K562 (cell line): ENCODE measurements around the gene BCL2L12. TPM values are rescaled to one million over a fixed set of nuclear protein-coding genes. Genes with fewer than 3 reads are reported as not detected.

ENCODE experiments used
- ATAC-seq: fragments of 200-7000 bp; cut with Tn5 transposase; 3 replicates; pipeline ENCODE4 v1.9.1; 2020; ENCODE audit warnings: moderate library complexity
- BruUV-seq: library from RNA; stranded (reverse); fragments of 400-500 nt; replicated peaks from 2 replicates; lab custom pipeline; 2021; lab: Mats Ljungman, UMichigan
- CTCF ChIA-PET: fragments of 300-600 bp; formaldehyde crosslinking; extraction: SDS; loops from one replicate; lab custom pipeline; 2021; ENCODE audit warnings: low intra/inter-chr PET ratio; lab: Yijun Ruan, JAX
- POLR2A ChIA-PET: fragments of 300-600, 350-650 bp; sonication (Branson Sonifier 250); formaldehyde crosslinking; extraction: SDS; loops from one replicate; lab custom pipeline; 2021; ENCODE audit warnings: antibody characterized with exemption, inconsistent platforms; lab: Yijun Ruan, JAX
- DNase-seq, 4 experiments: peaks; one replicate each; pipeline versions ENCODE4 v3.0.0 to v3.0.0-alpha.2; 2011 to 2018; ENCODE audit warnings: low spot score in 3 of 4, mixed read lengths in 3 of 4; ENCODE audit errors: extremely low read depth in 1 of 4
- FAIRE-seq: peaks from 2 replicates; lab custom pipeline; 2011; peaks lifted over from hg19 to GRCh38; lab: Jason Lieb, UNC
- H2AFZ ChIP-seq: 2 replicates; pipeline ENCODE4 v1.6.0; 2011; ENCODE audit warnings: low read depth, low read length, control low read depth, inconsistent platforms
- H3K27ac ChIP-seq: fragments of 200-600 bp; 3 replicates; pipeline ENCODE4 v1.8.0; 2011; ENCODE audit warnings: low read depth, mild to moderate bottlenecking, control low read depth, inconsistent platforms, low read length, moderate library complexity, mixed read lengths; ENCODE audit errors: extremely low read depth
- H3K27me3 ChIP-seq, 2 experiments: fragments of 300-600 bp in 1 of 2; 2 replicates in 1 of 2; 3 replicates in 1 of 2; pipeline versions ENCODE4 v1.6.0 to v1.8.0; 2011; ENCODE audit warnings: inconsistent platforms in 2 of 2, low read length in 2 of 2, mild to moderate bottlenecking in 1 of 2, mixed read lengths in 1 of 2, moderate library complexity in 1 of 2; ENCODE audit not compliant: control insufficient read depth in 2 of 2, insufficient read depth in 2 of 2
- H3K36me3 ChIP-seq: fragments of 300-600 bp; 3 replicates; pipeline ENCODE4 v1.8.0; 2011; ENCODE audit warnings: mild to moderate bottlenecking, low read length, inconsistent platforms; ENCODE audit not compliant: control insufficient read depth, insufficient read depth
- H3K4me1 ChIP-seq, 2 experiments: fragments of 200-600 bp in 1 of 2; replicated peaks in 1 of 2; 2 replicates in 1 of 2; 3 replicates in 1 of 2; pipeline versions ENCODE4 v1.5.1 to v1.8.0; 2011; ENCODE audit warnings: inconsistent platforms in 2 of 2, low read length in 2 of 2, mild to moderate bottlenecking in 1 of 2, mixed read lengths in 1 of 2, moderate library complexity in 1 of 2; ENCODE audit not compliant: control insufficient read depth in 2 of 2, insufficient read depth in 2 of 2
- H3K4me2 ChIP-seq: 2 replicates; pipeline ENCODE4 v1.6.1; 2011; ENCODE audit warnings: low read length, control low read depth, inconsistent platforms, mixed read lengths; ENCODE audit not compliant: insufficient read depth
- H3K4me3 ChIP-seq: fragments of 200-600 bp; sonication (generic), shearing (Covaris generic); 2 replicates; pipeline ENCODE4 v1.5.1; 2016; ENCODE audit warnings: control low read depth, inconsistent platforms
- H3K79me2 ChIP-seq: fragments of 200-600 bp; 3 replicates; pipeline ENCODE4 v1.8.0; 2011; ENCODE audit warnings: low read length, inconsistent platforms; ENCODE audit not compliant: control insufficient read depth, insufficient read depth
- H3K9ac ChIP-seq, 2 experiments: 2 replicates each; pipeline versions ENCODE4 v1.6.0 to v1.6.1; 2011; ENCODE audit warnings: low read depth in 2 of 2, low read length in 2 of 2, control low read depth in 1 of 2, inconsistent platforms in 1 of 2, mild to moderate bottlenecking in 1 of 2, mixed read lengths in 1 of 2; ENCODE audit not compliant: insufficient read depth in 1 of 2
- H3K9me1 ChIP-seq: one replicate; pipeline ENCODE4 v1.6.0; 2011; ENCODE audit warnings: inconsistent platforms, mild to moderate bottlenecking, low read length, moderate library complexity; ENCODE audit not compliant: control insufficient read depth, insufficient read depth
- H3K9me3 ChIP-seq: replicated peaks from 2 replicates; pipeline ENCODE4 v1.5.1; 2011; ENCODE audit warnings: low read depth, low read length, inconsistent platforms; ENCODE audit not compliant: control insufficient read depth, insufficient read depth
- H4K20me1 ChIP-seq: replicated peaks from 2 replicates; pipeline ENCODE4 v1.6.1; 2011; ENCODE audit warnings: low read length, inconsistent platforms, mixed read lengths; ENCODE audit not compliant: control insufficient read depth, insufficient read depth
- CBX2 ChIP-seq: fragments of 200-600 bp; sonication (generic); IDR thresholded peaks from one replicate; pipeline ENCODE4 v1.6.1; 2012; ENCODE audit warnings: mild to moderate bottlenecking, low read length, inconsistent platforms; ENCODE audit not compliant: insufficient read depth, poor library complexity, severe bottlenecking
- CCNT2 ChIP-seq: IDR thresholded peaks from 2 replicates; pipeline ENCODE4 v1.6.1; 2011; ENCODE audit warnings: borderline replicate concordance, low read depth, mild to moderate bottlenecking, moderate library complexity, mixed read lengths, low read length; ENCODE audit not compliant: insufficient read length; ENCODE audit errors: extremely low read depth
- CREB3L1 ChIP-seq: fragments of 450-650 bp; IDR thresholded peaks from 2 replicates; pipeline ENCODE4 v1.6.1; 2014; ENCODE audit warnings: low read depth, mild to moderate bottlenecking, moderate library complexity, borderline replicate concordance
- DDX20 ChIP-seq: fragments of 450-650 bp; IDR thresholded peaks from 2 replicates; pipeline ENCODE4 v1.6.1; 2016; ENCODE audit warnings: missing genetic modification characterization, low read depth, mild to moderate bottlenecking, missing compliant biosample characterization, moderate library complexity
- DLX4 ChIP-seq: fragments of 250-450 bp; sonication (Bioruptor Pico); IDR thresholded peaks from 2 replicates; pipeline ENCODE4 v1.6.1; 2021; ENCODE audit warnings: mild to moderate bottlenecking
- FOXA3 ChIP-seq, 2 experiments: fragments of 450-650 bp in 1 of 2; sonication (generic) in 1 of 2; formaldehyde crosslinking; IDR thresholded peaks in 1 of 2; conservative IDR thresholded peaks in 1 of 2; 2 replicates each; pipeline versions ENCODE4 v1.4.0 to v1.8.0; 2020 to 2022; ENCODE audit warnings: mild to moderate bottlenecking in 2 of 2, missing genetic modification reagents in 1 of 2
- ILF3 ChIP-seq: fragments of 450-650 bp; IDR thresholded peaks from 2 replicates; pipeline ENCODE4 v1.6.1; 2018; ENCODE audit warnings: antibody characterized with exemption, mild to moderate bottlenecking, moderate library complexity, borderline replicate concordance
- NCOA2 ChIP-seq, 2 experiments: fragments of 450-650 bp; IDR thresholded peaks; 2 replicates each; pipeline ENCODE4 v1.6.1; 2018; ENCODE audit warnings: mild to moderate bottlenecking in 2 of 2, moderate library complexity in 1 of 2; ENCODE audit not compliant: partially characterized antibody in 2 of 2
- NCOA6 ChIP-seq: fragments of 450-650 bp; IDR thresholded peaks from 2 replicates; pipeline ENCODE4 v1.6.1; 2017; ENCODE audit warnings: mild to moderate bottlenecking
- NEUROD1 ChIP-seq: fragments of 150-350 bp; IDR thresholded peaks from 2 replicates; pipeline ENCODE4 v1.6.1; 2014; ENCODE audit warnings: borderline replicate concordance, low read length, low read depth; ENCODE audit not compliant: partially characterized antibody
- OTX1 ChIP-seq: fragments of 450-650 bp; formaldehyde crosslinking; IDR thresholded peaks from 2 replicates; pipeline ENCODE4 v1.4.0; 2022; ENCODE audit warnings: mild to moderate bottlenecking
- RNF2 ChIP-seq: sonication (generic); IDR thresholded peaks from 2 replicates; pipeline ENCODE4 v1.6.1; 2016
- SPI1 ChIP-seq: IDR thresholded peaks from 2 replicates; pipeline ENCODE4 v1.6.1; 2011; ENCODE audit warnings: low read depth, low read length, control low read depth, borderline replicate concordance
- SUPT5H ChIP-seq: fragments of 450-650 bp; IDR thresholded peaks from 2 replicates; pipeline ENCODE4 v1.6.1; 2016
- TCF15 ChIP-seq: fragments of 250-450 bp; sonication (Bioruptor Pico); IDR thresholded peaks from 2 replicates; pipeline ENCODE4 v1.8.0; 2022; ENCODE audit warnings: moderate library complexity, mild to moderate bottlenecking, inconsistent platforms
- ZBTB12 ChIP-seq: fragments of 250-450 bp; sonication (Bioruptor Pico); IDR thresholded peaks from 2 replicates; pipeline ENCODE4 v1.4.0; 2020
- ZNF316 ChIP-seq: fragments of 450-650 bp; IDR thresholded peaks from 2 replicates; pipeline ENCODE4 v1.6.1; 2016
- ZNF449 ChIP-seq: fragments of 250-450 bp; sonication (Bioruptor Pico); IDR thresholded peaks from 2 replicates; pipeline ENCODE4 v1.8.0; 2022; ENCODE audit warnings: moderate library complexity, mild to moderate bottlenecking, inconsistent platforms
- WGBS: fragments of 100-300 bp; shearing (Covaris generic); methylation state at CpG from one replicate; pipeline ENCODE4 v1.1.6; 2016; ENCODE audit warnings: low coverage, mixed read lengths; ENCODE audit not compliant: insufficient coverage; ENCODE audit errors: missing lambda C conversion rate; 5-methylcytosine and 5-hydroxymethylcytosine counted together
- in situ Hi-C: fragments of 300-500 bp; cut with MboI; formaldehyde crosslinking; loops from 4 replicates; pipeline ENCODE4 v1.15.0; 2018; ENCODE audit warnings: inconsistent platforms, mixed read lengths
- intact Hi-C: fragments of 100-400 bp; cut with micrococcal nuclease; formaldehyde crosslinking; loops from 2 replicates; pipeline ENCODE4 v1.14.2; 2022
- polyA plus RNA-seq, 8 experiments: library from polyadenylated mRNA; depleted of rRNA in 4 of 8; stranded (reverse) in 5 of 8; unstranded in 3 of 8; fragments of >200 nt; fragmentation: Nextera tagmentation in 2 of 8; fragmentation: Illumina TruSeq in 1 of 8; extraction: Ambion mirVana in 2 of 8; extraction: Trizol in 1 of 8; gene quantifications; 2 replicates each; pipeline versions ENCODE4 v1.2.1 to v1.2.3, GENCODE V29; 2011 to 2014; ENCODE audit warnings: inconsistent platforms in 1 of 8, missing spikeins in 1 of 8
- total RNA-seq, 7 experiments: library from RNA; depleted of rRNA in 6 of 7; stranded (reverse); fragments of >200 nt in 6 of 7; fragmentation: Illumina TruSeq in 2 of 7; extraction: Trizol in 2 of 7; gene quantifications; 2 replicates each; pipeline versions ENCODE4 v1.2.1 to v1.2.3, GENCODE V29; 2011 to 2021; ENCODE audit warnings: low replicate concordance in 1 of 7

The BCL2L12 gene
- total and polyA plus RNA-seq, 9 of the 15 experiments (the other 6 are each of a cell fraction or from before 2014, with no cell fraction given) = 7.4 to 263 (median 81.2) TPM

- Histone ChIP-seq H3K4me1 (peaks cover 18 to 46% of the 10 kb centered on the region in 2 experiments), H3K4me2 (peak overlapping the region; percentile 98), H3K4me3 (peak overlapping the region; percentile 97; the same call in 1 of the 2 replicates), H3K9ac (peak overlapping the region; percentile 49 to 98; a peak in 3 of 4 replicates), H3K27me3 (no peaks in the 10 kb centered on the region), H4K20me1 (no peaks in the 10 kb centered on the region), H3K9me3 (no peaks in the 10 kb centered on the region), H3K27ac (0 out of 3 replicates have a peak overlapping the region, but pooled peaks have one; percentile 97), H3K36me3 (peaks cover 45% of the 10 kb centered on the region; the same call in 2 of the 3 replicates), H3K79me2 (peaks cover 48% of the 10 kb centered on the region), H3K9me1 (no peaks in the 10 kb centered on the region), H2AFZ (no peak overlapping the region)
- ChIA-PET CTCF (no interaction called here), POLR2A (interaction anchor here (0.7 to 2.8 kb wide), 8 partner anchors 11 to 147 kb away, joined by 3 to 27 read pairs (median 4); partner anchors contain the start of genes PRMT1 and RPS11)
- intact Hi-C loops (loop anchor here (2.0 kb wide), 1 partner anchor 33 kb away; the partner anchor contains the start of gene PRMT1), in situ Hi-C loops (no loop called here)
- BruUV-seq = no TSS peak
- 35% methylated on average over 2 of the region's 2 CpGs for WGBS
- peak in 3 of 4 experiments; percentile 38 to 59 (median 49) for DNase-seq
- FAIRE-seq = peak; percentile 79
- ATAC-seq = no peak
- TF ChIP-seq TCF15 (no peak), NCOA6 (no peak), CCNT2 (no peak), SUPT5H (0 out of 2 replicates have a peak, but pooled peaks have one; percentile 39), DLX4 (CRISPR knock-in tag) (no peak), SPI1 (no peak), ZNF449 (CRISPR knock-in tag) (no peak), OTX1 (CRISPR knock-in tag) (0 out of 2 replicates have a peak, but pooled peaks have one; percentile 37), CBX2 (no peak), NCOA2 (IDR thresholded peaks at IDR 0.05; ENCODE audit: partially characterized antibody in 2 of 2) (no peak), ILF3 (no peak), DDX20 (tag) (no peak), CREB3L1 (no peak), NEUROD1 (no peak), ZBTB12 (no peak), ZNF316 (0 out of 2 replicates have a peak, but pooled peaks have one; percentile 16), RNF2 (no peak), FOXA3 (CRISPR knock-in tag; conservative IDR thresholded peaks at IDR 0.05 in 1 of 2, IDR thresholded peaks at IDR 0.05 in 1 of 2) (no peak)
Observed at GRCh38 chr19:49643466-49643865, 22.3 kb upstream of the BCL2L12 start.
